HG03342 (cell line): ENCODE results near the gene BLVRA.
"Not testable (repeated sequence)": the region's sequence is repeated elsewhere in the genome, so short reads cannot be mapped to it uniquely, and the experiment has no call there.

Experiments used
- ATAC-seq: cut with Tn5 transposase; IDR thresholded peaks from one replicate; pipeline ENCODE4 v1.9.1; 2021; ENCODE audit warnings: mild to moderate bottlenecking, moderate library complexity; ENCODE audit not compliant: unreplicated experiment

BLVRA gene

GRCh38 chr7:43792471-43793150, 34.1 kb downstream of the BLVRA start:
- ATAC-seq = no peak

GRCh38 chr7:43799605-43800004, 41.1 kb downstream of the BLVRA start:
- no peak for ATAC-seq

- ATAC-seq = no peak
Observed at GRCh38 chr7:43803865-43804264, 45.4 kb downstream of the BLVRA start.

- ATAC-seq = no peak
Observed at GRCh38 chr7:43808410-43808809, 49.9 kb downstream of the BLVRA start.

GRCh38 chr7:43810195-43810941, 51.9 kb downstream of the BLVRA start:
- not testable (repeated sequence) for ATAC-seq

GRCh38 chr7:43815373-43815772, 56.9 kb downstream of the BLVRA start:
- no peak for ATAC-seq

GRCh38 chr7:43816046-43816797, 57.7 kb downstream of the BLVRA start:
- not testable (repeated sequence) for ATAC-seq

- ATAC-seq = not testable (repeated sequence)
Observed at GRCh38 chr7:43823425-43823824, 64.9 kb downstream of the BLVRA start.

GRCh38 chr7:43823941-43824340, 65.5 kb downstream of the BLVRA start:
- ATAC-seq = no peak

- not testable (repeated sequence) for ATAC-seq
Observed at GRCh38 chr7:43824513-43824912, 66.0 kb downstream of the BLVRA start.

GRCh38 chr7:43824963-43825362, 66.5 kb downstream of the BLVRA start:
- ATAC-seq = no peak

- ATAC-seq = no peak
Observed at GRCh38 chr7:43825391-43825808, 66.9 kb downstream of the BLVRA start.

GRCh38 chr7:43830917-43831316, 72.4 kb downstream of the BLVRA start:
- ATAC-seq = not testable (repeated sequence)

GRCh38 chr7:43834463-43835251, 76.2 kb downstream of the BLVRA start:
- peak; percentile 46 for ATAC-seq

- no peak for ATAC-seq
Observed at GRCh38 chr7:43838201-43838658, 79.8 kb downstream of the BLVRA start.

- ATAC-seq = no peak
Observed at GRCh38 chr7:43843296-43843695, 84.8 kb downstream of the BLVRA start.

GRCh38 chr7:43844257-43844656, 85.8 kb downstream of the BLVRA start:
- ATAC-seq = no peak

GRCh38 chr7:43844662-43845061, 86.2 kb downstream of the BLVRA start:
- ATAC-seq = no peak

GRCh38 chr7:43847496-43847895, 89.0 kb downstream of the BLVRA start:
- no peak for ATAC-seq

GRCh38 chr7:43849047-43849446, 90.6 kb downstream of the BLVRA start:
- no peak for ATAC-seq
